NCI-H1092 treated with DMSO at 0.1 percent for 48 hours (cell line): ENCODE data around the gene DCDC1.
"Not testable (repeated sequence)": the region's sequence is repeated elsewhere in the genome, so short reads cannot be mapped to it uniquely, and the experiment has no call there.

ENCODE experiments used
- DNase-seq: peaks from one replicate; lab custom pipeline; 2025; lab: John Stamatoyannopoulos, UW

The DCDC1 gene

GRCh38 chr11:30985536-30985935, 384.0 kb downstream of the DCDC1 start:
- no peak for DNase-seq

DNA sequence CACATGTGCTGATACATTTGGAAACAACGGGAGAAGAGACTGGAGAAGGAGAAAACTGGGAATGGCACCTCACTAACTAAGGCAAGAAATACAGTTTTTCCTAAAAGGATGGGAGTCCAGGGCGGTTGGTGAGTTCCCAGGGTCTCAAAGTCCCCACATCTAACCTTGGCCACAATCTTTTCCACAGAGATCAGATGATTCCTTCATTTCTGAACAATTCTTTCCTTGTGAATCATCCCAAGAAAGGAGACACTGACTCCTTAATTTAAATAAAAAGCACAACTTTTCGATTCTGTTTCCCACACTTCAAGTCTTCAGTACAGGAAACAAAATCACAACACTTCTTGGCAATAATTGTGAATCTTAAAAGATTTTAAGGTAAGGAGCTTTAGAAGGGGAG, 384.7 kb downstream of the DCDC1 start:
- DNase-seq, result no peak

DNA sequence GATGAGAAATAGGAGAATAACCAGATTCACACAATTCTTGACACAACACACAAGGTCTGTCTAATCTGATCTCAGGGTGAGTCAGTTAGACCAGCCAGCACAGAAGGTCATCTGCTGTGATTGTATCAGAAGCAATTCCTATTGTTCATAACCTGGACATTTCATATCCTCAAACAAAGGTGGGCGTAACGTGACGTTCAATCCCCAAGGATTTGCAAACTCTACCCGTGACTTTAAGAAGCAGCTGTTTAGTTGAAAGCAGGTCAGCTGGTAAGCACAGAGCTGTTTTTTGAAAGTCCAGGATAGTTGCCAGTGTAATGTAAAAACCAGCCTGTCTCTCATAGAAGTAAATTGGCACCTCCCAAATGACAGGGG, 385.1 kb downstream of the DCDC1 start:
- DNase-seq, result no peak

DNA sequence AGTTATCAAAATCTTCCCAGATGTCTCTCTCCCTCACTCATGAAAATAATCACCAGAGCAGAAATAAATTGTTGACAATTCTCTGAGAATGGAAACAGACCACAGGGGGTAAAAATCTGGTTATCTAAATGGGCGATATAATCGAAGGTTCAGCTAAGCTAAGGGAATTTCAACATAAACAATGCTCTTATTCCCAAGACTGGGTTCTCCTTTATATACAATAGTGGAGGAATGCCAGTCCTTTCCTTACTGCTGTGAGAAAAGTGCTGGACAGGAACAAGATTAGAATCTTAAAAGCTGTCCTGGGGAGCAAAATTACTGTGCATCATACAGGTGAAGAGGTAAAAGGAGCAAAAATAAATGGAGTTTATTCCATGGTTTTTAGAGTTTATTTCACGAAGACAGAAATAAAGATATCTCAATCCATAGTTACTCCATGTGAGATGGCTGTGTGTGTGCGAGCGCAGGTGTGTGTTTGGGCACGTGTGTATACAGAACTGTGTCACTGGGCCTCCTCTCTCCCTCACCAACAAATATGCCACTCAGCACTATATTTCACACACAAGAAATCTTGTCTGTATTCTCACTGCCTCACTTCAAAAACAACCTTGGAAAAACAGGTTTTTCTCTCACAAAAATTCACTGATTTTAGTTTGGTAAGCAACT, 385.6 kb downstream of the DCDC1 start:
- no peak for DNase-seq

- DNase-seq, result no peak
Measured at GRCh38 chr11:30983143-30983542, 386.4 kb downstream of the DCDC1 start.

DNA sequence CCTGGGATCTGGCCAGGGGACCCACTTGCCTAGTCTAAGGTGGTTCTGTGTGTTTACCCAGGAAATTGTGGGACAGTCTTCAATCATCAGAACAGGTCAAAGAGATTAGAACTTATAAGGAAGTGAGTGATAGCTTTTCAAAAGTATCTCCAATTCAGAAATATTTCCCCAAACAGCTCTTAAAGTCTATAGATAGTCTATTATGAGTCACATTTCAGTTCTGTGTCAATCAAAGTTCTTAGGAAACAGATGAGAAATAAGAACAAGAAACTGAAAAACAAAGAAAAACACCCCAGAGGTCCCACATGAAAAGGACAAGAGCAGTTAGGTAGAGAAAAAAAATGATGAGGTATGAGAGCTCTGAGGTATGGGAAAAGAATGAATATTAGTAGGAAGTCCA, 402.0 kb downstream of the DCDC1 start:
- no peak for DNase-seq

DNA sequence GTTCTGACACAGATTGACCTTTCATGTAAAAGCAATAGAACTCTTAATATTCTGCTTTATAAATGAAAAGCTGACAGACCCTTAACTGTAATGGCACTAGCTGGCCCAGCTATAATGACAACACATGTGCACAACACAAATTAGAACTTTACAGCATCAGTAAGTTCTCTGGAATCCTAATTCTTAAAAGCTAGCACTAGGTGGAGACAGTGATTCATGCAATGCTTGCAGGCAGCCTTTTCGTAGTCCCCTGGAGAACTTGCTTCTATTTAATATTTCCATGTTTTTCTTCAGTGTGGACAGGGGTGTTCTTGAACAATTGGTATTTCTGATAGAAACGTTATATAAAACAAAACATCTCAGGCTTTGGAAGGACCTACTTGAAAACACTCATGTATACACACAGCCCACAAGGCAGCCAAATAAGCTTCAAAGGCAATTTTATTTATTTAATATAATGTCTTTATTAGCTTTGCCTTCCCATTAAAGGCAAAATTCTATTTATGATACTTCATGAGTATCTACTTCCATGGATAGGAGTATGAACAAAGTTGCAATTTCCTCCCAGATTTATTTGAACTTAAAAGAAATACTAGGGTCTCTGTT, 409.0 kb downstream of the DCDC1 start:
- DNase-seq, result peak; percentile 39

DNA sequence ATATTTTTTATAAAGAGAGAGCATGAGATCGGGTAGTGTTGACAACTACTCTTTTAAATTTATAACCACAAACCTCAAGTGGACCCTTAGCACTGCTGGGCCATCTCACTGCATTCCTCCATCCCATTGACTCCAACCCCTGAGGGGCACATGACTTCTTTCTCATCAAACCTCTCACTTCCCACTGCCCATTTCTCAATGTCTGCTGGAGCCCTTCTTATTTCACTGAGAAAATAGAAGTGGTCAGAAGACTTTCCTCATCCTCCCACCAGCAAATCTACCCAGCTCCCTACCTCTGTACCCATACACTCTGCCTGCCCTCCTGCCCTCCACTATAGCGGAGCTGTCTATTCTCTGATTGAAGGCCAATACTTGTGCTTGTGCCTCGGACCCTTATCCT, 412.8 kb downstream of the DCDC1 start:
- DNase-seq, result no peak

DNA sequence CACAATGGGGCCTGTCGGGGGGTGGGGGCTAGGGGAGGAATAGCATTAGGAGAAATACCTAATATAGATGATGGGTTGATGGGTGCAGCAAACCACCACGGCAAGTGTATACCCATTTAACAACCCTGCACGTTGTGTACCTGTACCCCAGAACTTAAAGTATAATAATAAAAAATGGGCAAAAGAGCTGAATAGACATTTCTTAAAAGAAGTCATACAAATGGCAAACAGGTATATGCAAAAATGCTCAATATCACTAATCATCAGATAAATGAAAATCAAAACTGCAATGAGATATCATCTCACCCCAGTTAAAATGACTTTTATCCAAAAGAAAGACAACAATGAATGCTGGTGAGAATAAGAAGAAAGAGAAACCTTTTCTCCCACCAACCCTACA, 419.7 kb downstream of the DCDC1 start:
- DNase-seq, result no peak

DNA sequence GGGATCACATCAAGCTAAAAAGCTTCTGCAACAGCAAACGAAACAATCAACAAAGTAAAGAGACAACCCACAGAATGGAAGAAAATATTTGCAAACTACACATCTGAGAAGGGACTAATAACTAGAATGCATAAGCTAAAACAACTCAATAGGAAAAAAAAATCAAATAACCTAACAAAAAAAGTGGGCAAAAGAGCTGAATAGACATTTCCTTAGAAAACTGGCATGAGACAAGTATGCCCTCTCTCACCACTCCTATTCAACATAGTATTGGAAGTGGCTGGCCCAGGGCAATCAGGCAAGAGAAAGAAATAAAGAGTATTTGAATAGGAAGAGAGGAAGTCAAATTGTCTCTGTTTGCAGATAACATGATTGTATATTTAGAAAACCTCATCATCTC, 421.8 kb downstream of the DCDC1 start:
- not testable (repeated sequence) for DNase-seq

DNA sequence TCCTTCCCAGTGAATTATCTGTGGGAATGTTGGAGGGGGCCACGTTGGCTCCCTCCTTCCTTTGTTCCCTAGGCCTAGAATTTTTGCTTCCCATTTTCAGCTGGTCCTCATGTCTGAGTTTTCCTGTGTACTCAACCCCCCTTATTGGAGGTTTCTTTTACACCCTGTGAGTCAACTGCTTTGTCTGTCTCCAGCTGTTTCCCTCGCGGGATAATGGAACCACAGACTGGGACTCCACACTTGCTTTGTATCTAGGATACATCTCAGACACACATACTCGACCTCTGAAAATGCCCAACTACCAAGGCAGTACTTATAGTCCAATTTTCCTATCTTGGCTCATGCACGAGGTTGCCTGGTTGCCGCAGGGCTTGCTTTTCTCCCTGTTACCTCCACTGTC, 430.7 kb downstream of the DCDC1 start:
- no peak for DNase-seq

- DNase-seq, result no peak
Measured at GRCh38 chr11:30938171-30938570, 431.4 kb downstream of the DCDC1 start.

- no peak for DNase-seq
Measured at GRCh38 chr11:30936491-30936890, 433.0 kb downstream of the DCDC1 start.

DNA sequence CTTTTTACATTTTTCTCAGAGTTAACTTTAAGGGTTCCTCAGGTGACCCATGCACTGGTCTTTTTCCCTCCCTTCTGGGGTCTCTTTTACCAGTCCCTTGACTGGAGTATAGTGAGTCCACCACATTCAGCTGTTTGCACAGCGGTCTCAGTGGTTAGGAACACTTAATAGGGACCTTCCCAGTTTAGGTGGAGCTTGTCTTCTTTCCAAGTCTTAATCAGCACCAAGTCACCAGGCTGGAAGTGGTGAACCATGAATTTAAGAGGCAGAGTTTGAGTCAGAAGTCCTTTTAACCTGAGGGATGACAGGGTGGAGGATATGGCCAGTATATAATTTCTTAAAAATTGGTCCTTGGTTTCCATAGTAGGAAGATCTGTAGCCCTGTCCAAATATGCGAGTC, 433.7 kb downstream of the DCDC1 start:
- no peak for DNase-seq

GRCh38 chr11:30926130-30926529, 443.4 kb downstream of the DCDC1 start:
- no peak for DNase-seq

DNA sequence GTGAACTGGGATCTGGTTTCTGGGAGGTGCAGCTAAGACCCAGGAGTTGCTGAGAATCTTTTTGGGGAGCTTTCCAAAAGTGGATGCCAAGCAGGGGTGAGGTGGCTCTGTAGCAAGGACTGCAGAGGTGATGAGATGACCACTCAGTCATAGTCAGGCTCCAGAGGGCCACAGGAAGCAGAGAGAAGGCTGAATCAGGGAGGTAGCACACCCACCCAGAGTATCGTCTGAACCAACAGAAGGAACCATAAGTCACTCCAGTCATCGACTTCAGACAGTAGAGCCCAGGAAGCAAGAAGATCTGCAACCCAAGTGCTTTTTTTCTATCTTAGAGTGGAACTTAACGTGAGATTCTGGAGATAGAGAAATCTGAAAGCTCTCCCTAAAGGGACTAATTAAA, 447.7 kb downstream of the DCDC1 start:
- no peak for DNase-seq

- DNase-seq, result no peak
Measured at GRCh38 chr11:30919389-30920152, 450.0 kb downstream of the DCDC1 start.

GRCh38 chr11:30917859-30918478, 451.6 kb downstream of the DCDC1 start:
- peak; percentile 71 for DNase-seq

- no peak for DNase-seq
Measured at GRCh38 chr11:30917266-30917665, 452.3 kb downstream of the DCDC1 start.

DNA sequence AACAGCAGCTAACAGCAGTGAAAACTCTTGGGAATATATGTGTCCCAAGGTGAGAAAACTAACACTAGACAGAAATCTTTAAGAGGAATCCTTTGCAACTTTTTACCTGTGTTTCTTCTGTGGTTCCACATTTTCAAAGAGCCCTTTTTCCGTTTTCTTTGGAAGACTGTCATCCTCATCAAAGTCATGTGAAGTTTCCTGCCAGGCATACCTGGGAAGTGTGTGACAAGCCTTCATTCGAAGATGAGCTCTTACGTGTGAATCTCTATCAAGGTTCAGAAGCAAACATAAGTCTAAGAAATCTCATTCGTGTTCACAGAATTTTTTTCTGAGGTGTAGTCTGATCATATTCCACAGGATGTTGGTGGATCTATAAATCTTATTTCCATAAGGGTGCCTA, 452.8 kb downstream of the DCDC1 start:
- no peak for DNase-seq

DNA sequence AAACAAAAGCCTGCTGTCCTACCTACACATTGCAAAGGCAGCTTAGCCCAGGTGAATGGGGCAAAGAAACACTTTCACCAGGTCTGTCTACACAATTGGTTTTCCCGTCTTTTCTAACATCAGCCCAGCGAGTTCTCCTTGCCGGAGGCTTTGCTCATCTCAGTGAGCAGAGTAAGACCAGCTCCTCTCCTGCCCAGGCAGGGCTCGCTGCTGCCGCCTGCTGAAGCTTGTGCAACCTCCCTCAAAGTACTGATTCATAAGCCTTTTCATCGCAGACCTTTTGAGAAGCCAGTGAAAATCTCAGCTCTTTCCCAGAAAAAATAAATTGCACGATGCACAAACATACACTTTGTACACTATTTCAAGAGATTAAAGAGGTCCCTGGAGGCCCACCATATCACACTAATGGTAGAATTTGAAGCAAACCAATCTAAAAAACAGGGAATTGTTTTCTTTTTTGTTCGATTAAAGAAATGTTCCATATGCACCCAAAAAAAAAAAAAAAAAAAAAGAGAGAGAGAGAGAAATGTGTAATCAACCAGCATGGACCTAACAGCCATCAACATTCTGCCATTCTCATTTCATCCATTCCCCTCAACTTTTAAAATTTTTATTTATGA, 455.3 kb downstream of the DCDC1 start:
- peak; percentile 61 for DNase-seq

DNA sequence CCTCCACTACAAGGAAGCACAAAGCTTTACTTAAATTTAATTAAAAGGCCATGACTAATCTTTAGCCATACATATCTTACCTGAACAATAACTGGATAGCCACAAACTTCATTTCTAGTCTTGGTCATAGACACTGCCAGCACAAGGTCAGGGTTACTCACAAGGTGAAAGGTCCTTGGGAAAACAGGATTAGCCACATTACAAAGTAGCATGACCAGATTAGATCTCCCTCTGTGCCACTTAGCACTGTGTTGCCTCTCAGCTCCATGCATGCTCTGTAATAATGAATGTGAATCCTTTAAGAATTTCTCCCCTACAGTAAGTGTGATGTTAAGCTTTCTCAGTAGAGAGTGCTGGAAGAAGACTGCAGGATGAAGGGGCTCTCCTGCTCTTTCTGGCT, 458.3 kb downstream of the DCDC1 start:
- no peak for DNase-seq

GRCh38 chr11:30908857-30909256, 460.7 kb downstream of the DCDC1 start:
- no peak for DNase-seq
